NCI-H1417 (cell line): Measurements from ENCODE around the gene ZNF668.
A peak's percentile ranks its signal among the peaks of the same experiment; 100 is the strongest.

ENCODE experiments used
- DNase-seq, 3 experiments: peaks; one replicate each; lab custom pipeline; 2025; lab: John Stamatoyannopoulos, UW

The ZNF668 gene

DNA sequence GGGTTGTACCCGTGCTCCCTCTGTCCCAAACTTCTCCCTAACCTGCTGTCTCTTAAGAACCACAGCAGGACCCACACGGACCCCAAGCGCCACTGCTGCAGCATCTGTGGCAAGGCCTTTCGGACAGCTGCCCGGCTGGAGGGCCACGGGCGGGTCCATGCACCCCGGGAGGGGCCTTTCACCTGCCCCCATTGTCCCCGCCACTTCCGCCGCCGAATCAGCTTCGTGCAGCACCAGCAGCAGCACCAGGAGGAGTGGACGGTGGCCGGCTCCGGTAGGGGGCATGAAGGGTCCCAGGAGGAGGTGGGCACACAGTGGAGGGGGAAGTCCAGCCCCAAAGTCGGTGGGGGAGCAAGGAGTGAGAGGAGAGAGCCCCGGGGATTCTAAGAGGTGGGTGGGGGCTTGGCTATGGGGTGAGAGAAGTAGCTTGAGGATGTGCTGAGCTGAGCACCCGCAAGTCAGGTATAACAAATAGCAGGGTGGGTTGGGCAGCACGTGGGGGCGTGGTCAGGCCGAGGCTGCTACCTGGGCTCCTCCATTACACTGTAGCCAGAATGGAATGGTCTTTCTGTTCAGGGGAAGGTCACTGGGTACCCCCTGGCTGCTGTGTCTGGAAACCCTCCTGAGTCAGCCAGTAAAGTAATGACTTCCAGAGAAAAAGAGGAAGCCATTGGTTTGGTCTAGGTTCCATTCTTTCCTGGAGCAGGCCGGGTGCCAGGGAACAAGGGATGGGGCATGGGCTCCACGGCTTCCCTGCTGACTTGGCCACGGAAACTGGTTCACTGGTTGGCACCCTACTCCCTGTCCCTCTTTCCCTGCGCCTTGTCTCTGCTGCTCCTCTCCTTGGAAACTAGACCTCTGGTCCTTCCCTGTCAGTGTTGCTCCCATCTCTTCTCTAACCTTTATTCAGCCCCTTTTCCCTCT lies 7.7 kb upstream of the ZNF668 start:
- no peak for DNase-seq

DNA sequence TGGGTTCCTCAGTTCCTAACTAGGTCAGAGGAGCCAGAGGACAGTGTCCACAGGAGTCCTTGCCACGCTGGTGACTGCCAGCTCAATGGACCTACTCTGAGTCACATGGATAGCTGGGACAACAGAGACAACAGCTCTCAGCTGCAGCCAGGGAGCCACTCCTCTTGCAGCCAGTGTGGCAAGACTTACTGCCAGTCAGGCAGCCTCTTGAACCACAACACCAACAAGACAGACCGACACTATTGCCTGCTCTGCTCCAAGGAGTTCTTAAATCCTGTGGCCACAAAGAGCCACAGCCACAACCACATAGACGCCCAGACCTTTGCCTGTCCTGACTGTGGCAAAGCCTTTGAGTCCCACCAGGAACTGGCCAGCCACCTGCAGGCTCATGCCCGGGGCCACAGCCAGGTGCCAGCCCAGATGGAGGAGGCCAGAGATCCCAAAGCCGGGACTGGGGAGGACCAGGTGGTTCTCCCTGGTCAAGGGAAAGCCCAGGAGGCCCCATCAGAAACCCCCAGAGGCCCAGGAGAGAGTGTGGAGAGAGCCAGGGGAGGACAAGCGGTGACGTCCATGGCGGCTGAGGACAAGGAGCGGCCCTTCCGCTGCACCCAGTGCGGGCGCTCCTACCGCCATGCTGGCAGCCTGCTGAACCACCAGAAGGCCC lies 6.8 kb upstream of the ZNF668 start:
- no peak for DNase-seq

DNA sequence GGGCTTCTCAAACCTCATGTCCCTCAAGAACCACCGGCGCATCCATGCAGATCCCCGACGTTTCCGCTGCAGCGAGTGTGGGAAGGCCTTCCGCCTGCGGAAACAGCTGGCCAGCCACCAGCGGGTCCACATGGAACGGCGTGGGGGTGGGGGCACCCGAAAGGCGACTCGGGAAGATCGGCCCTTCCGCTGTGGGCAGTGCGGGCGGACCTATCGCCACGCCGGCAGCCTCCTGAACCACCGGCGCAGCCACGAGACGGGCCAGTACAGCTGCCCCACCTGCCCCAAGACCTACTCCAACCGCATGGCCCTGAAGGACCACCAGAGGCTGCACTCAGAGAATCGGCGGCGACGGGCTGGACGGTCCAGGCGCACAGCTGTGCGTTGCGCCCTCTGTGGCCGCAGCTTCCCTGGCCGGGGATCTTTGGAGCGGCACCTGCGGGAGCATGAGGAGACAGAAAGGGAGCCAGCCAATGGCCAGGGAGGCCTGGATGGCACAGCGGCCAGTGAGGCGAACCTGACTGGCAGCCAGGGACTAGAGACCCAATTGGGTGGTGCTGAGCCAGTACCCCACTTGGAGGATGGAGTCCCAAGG lies 6.1 kb upstream of the ZNF668 start:
- DNase-seq: no peak

DNA sequence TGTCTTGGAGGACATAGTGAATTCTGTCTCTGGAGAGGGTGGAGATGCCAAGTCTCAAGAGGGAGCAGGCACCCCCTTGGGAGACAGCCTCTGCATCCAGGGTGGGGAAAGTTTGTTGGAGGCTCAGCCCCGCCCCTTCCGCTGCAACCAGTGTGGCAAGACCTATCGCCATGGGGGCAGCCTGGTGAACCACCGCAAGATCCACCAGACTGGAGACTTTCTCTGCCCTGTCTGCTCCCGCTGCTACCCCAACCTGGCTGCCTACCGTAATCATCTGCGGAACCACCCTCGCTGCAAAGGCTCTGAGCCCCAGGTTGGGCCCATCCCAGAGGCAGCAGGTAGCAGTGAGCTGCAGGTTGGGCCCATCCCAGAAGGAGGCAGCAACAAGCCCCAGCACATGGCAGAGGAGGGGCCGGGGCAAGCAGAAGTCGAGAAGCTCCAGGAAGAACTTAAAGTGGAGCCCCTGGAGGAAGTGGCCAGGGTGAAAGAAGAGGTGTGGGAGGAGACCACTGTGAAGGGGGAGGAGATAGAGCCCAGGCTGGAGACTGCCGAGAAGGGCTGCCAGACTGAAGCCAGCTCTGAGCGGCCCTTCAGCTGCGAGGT lies 5.4 kb upstream of the ZNF668 start:
- DNase-seq: no peak

DNA sequence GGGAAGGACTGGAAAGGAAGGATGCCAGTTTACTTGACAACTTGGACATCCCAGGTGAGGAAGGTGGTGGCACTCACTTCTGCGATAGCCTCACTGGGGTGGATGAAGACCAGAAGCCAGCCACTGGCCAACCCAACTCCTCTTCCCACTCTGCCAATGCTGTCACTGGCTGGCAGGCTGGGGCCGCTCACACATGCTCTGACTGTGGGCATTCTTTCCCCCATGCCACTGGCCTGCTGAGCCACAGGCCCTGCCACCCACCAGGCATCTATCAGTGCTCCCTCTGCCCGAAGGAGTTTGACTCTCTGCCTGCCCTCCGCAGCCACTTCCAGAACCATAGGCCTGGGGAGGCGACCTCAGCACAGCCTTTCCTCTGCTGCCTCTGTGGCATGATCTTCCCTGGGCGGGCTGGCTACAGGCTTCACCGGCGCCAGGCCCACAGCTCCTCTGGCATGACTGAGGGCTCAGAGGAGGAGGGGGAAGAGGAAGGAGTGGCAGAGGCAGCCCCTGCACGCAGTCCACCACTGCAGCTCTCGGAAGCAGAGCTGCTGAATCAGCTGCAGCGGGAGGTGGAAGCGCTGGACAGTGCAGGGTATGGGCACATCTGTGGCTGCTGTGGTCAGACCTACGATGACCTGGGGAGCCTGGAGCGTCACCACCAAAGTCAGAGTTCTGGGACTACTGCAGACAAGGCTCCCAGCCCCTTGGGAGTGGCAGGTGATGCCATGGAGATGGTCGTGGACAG lies 4.7 kb upstream of the ZNF668 start:
- no peak for DNase-seq

GRCh38 chr16:31077592-31078396 lies 3.8 kb upstream of the ZNF668 start:
- no peak for DNase-seq

DNA sequence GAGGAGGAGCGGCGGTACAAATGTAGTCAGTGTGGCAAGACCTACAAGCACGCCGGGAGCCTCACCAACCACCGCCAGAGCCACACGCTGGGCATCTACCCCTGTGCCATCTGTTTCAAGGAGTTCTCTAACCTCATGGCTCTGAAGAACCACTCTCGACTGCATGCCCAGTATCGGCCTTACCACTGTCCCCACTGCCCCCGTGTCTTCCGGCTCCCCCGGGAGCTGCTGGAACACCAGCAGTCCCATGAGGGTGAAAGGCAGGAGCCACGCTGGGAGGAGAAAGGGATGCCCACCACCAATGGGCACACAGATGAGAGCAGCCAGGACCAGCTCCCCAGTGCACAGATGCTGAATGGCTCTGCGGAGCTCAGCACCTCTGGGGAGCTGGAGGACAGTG lies 3.0 kb upstream of the ZNF668 start:
- no peak for DNase-seq

- DNase-seq: no peak
Observed at GRCh38 chr16:31076319-31076718, 2.3 kb upstream of the ZNF668 start.

- no peak for DNase-seq
Observed at GRCh38 chr16:31074814-31075183, 759 bp upstream of the ZNF668 start.

- peak; percentile 70 to 93 (median 92) for DNase-seq
Observed at GRCh38 chr16:31073142-31073969, 684 bp downstream of the ZNF668 start.

- peak in 2 of 3 experiments; percentile 59 to 65 for DNase-seq
Observed at GRCh38 chr16:31072540-31073141, 1.4 kb downstream of the ZNF668 start.

DNA sequence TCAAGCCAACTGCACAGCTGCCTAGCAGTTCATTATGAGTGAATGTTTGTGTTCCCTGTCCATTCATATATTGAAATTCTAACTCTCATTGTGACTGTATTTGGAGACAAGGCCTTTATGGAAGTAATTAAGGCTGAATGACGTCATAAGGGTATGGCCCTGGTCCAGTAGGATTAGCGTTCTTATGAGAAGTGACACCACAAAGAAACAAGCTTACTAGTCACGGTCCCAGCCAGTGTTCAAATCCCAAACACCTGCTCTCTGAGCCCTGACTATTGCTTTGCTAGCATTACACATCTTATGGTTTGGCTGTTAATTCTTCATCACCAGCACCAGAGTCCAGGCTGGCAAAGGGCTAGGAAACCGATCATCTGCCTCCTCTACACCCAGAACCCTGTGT lies 2.2 kb downstream of the ZNF668 start:
- DNase-seq: peak in 1 of 3 experiments; percentile 16

GRCh38 chr16:31067342-31067741 lies 6.7 kb downstream of the ZNF668 start:
- DNase-seq: no peak

DNA sequence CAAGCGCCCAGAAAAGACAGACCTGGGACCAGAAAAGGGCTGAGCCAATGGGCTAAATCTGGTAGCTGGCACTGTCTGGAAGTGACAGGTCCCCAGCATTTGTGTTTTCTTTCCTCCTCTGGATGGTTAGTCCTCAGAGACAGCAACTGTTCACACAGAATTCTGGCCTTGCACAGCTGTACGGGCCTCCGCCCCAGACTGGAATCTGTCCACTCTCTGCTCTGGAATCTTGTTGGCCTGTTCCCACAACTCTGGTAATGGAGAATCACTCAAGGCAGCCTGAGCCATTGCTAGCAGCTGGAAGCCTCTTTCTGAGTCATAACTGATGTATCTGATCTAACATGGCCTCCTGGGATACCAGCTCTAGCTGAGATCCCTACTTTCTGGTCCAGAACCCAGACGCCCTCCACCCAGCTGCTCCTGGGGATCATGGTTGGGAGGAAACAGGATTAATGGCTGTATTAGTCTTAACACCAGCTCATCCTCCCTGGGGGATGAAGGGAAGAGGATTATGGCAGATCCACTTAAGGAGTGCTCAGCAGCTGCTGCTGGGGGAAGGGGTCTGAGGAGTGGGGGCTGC lies 9.1 kb downstream of the ZNF668 start:
- DNase-seq: no peak

DNA sequence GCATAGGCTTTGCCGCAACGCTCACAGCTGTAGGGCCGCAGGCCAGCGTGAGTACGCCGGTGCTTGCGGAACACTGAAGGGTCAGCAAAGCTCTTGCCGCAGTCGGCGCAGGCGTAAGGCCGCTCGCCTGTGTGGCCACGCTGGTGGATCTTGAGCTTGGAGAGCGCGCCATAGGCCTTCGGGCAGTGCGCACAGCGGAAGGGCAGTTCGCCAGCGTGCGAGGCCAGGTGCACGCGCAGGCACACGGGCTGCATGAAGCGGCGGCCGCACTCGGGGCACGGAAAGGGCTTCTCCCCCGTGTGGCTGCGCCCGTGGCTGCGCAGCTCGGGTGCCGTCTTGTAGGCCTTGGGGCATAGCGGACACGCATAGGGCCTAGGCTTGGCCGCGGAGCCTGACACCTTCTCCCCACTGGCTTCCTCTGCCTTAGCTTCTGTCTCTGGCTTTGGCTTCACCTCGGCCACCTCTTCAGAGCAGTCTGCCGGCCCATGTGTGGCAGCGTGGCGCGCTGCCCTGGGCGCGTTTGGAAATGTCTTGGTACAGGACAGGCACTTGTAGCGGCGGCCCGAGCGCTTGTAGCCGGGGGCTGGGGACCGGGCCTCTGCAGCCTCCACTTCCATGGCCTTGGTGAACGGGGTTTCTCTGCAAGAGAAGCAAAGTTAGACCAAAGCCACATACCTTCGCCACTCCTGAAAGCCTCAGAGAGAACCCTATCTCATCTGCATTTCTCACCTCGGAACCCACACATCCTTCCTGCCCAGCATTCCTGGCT lies 10.0 kb downstream of the ZNF668 start:
- no peak for DNase-seq

- no peak for DNase-seq
Observed at GRCh38 chr16:31063495-31063842, 10.6 kb downstream of the ZNF668 start.

GRCh38 chr16:31061813-31062440 lies 12.1 kb downstream of the ZNF668 start:
- DNase-seq: no peak

DNA sequence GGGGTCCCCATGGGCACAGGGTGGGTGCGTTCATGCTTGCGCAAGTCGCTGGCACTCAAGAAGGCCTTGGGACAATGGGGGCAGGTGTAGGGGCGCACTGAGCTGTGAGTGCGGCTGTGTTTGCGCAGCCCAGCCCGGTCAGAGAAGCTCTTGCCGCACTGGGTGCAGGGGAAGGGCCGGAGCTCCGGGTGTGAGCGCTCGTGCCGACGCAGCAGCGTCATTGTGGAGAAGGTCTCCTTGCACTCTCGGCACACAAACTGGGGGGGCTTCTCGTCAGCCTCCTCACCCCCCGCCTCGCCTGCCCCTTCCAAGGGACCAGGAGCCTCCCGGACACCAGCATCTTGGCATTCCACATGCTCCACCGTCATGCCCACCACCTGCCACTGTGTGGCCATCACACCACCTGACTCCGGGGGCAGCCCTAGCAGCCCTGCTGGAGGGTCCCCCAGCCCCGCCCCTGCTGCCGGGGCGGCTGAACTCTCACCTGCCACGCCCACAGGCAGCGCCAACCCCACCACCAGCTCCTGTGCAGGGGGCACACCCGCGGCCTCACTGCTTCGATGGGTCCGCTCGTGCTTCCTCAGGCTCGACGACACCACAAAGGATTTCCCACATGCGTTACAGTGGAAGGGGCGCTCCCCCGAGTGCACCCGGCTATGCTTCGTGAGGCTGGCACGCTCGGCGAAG lies 12.8 kb downstream of the ZNF668 start:
- DNase-seq: no peak
